ENCODE results near the gene CACNG3.

GRCh38 chr16:24348545-24349290, 92.6 kb downstream of the CACNG3 start:
- no peak for TF ChIP-seq CTCF (conservative IDR thresholded peaks at IDR 0.05)
- TF ChIP-seq ZFX (IDR thresholded peaks at IDR 0.05), result no peak

Data from C4-2B (cell line).